Measurements from ENCODE around the gene CCDC122.

Gene CCDC122

GRCh38 chr13:43878892-43879754 is at the start of gene CCDC122:
CCDC122 (minus strand) TSS chr13:43879740; CDS start chr13:43869376, 10,364 bp downstream.
- peak; percentile 87 for DNase-seq (ENCODE audit: low spot score)

- no peak for DNase-seq (ENCODE audit: low spot score)
These were observed 45.2 kb upstream of the CCDC122 start for GRCh38 chr13:43924549-43925245.

- no peak for DNase-seq (ENCODE audit: low spot score)
These were observed 41.6 kb upstream of the CCDC122 start for GRCh38 chr13:43920965-43921674.

GRCh38 chr13:43918636-43919035 is 39.1 kb upstream of the CCDC122 start:
- DNase-seq (ENCODE audit: low spot score): no peak

- DNase-seq (ENCODE audit: low spot score): no peak
These were observed 37.3 kb upstream of the CCDC122 start for GRCh38 chr13:43916828-43917227.

GRCh38 chr13:43915451-43915850 is 35.9 kb upstream of the CCDC122 start:
- no peak for DNase-seq (ENCODE audit: low spot score)

- DNase-seq (ENCODE audit: low spot score): no peak
These were observed 32.3 kb upstream of the CCDC122 start for GRCh38 chr13:43911871-43912270.

- DNase-seq (ENCODE audit: low spot score): no peak
These were observed 31.7 kb upstream of the CCDC122 start for GRCh38 chr13:43911278-43911677.

- no peak for DNase-seq (ENCODE audit: low spot score)
These were observed 31.3 kb upstream of the CCDC122 start for GRCh38 chr13:43910856-43911255.

- DNase-seq (ENCODE audit: low spot score): no peak
These were observed 28.9 kb upstream of the CCDC122 start for GRCh38 chr13:43908156-43909126.

GRCh38 chr13:43905435-43906031 is 26.0 kb upstream of the CCDC122 start:
- no peak for DNase-seq (ENCODE audit: low spot score)

GRCh38 chr13:43895940-43896339 is 16.4 kb upstream of the CCDC122 start:
- no peak for DNase-seq (ENCODE audit: low spot score)

- no peak for DNase-seq (ENCODE audit: low spot score)
These were observed 14.9 kb upstream of the CCDC122 start for GRCh38 chr13:43894438-43894837.

- DNase-seq (ENCODE audit: low spot score): no peak
These were observed 4.7 kb upstream of the CCDC122 start for GRCh38 chr13:43884222-43884621.

GRCh38 chr13:43883631-43884030 is 4.1 kb upstream of the CCDC122 start:
- no peak for DNase-seq (ENCODE audit: low spot score)

- DNase-seq (ENCODE audit: low spot score): no peak
These were observed 2.0 kb upstream of the CCDC122 start for GRCh38 chr13:43881580-43881979.

- no peak for DNase-seq (ENCODE audit: low spot score)
These were observed 1.4 kb upstream of the CCDC122 start for GRCh38 chr13:43880926-43881325.

GRCh38 chr13:43880214-43880855 is 795 bp upstream of the CCDC122 start:
- no peak for DNase-seq (ENCODE audit: low spot score)

GRCh38 chr13:43879755-43880181 is 228 bp upstream of the CCDC122 start, which contains the start of gene LACC1:
LACC1 (plus strand) TSS chr13:43879904; CDS start chr13:43880986, 1,082 bp downstream.
- DNase-seq (ENCODE audit: low spot score): peak; percentile 67

- no peak for DNase-seq (ENCODE audit: low spot score)
These were observed 1.8 kb downstream of the CCDC122 start for GRCh38 chr13:43877766-43878165.

All from left forelimb (tissue), 1 donor.